ENCODE data around the gene ZDHHC7.

DNA sequence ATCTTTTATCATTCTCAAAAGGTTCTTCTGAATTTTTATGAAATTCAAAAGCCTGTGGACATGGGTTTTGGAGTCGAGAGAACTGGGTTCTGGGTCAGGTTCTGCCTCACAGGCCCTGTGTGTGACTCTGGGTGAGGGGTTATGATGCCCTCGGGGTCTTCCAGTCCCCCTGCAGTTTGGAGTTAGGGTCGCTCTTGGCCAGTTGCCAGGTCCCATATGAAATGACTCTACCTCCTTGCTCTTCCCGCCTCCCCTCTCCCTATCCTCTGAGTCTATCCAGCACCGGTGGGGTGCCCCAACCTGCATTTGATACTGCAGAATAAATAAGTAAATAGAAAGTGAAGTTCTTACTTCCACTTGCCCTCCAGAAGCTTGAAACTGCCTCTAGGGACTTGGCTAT, 54.1 kb downstream of the ZDHHC7 start:
- TF ChIP-seq ZNF837 (tag by site-specific recombination; IDR thresholded peaks at IDR 0.05), result no peak
- TF ChIP-seq ZNF416 (tag by site-specific recombination; IDR thresholded peaks at IDR 0.05), result no peak
- TF ChIP-seq GLIS1 (tag by site-specific recombination; IDR thresholded peaks at IDR 0.05), result no peak
- TF ChIP-seq ZNF423 (tag by site-specific recombination; IDR thresholded peaks at IDR 0.05), result no peak
- TF ChIP-seq, protein P1, sequence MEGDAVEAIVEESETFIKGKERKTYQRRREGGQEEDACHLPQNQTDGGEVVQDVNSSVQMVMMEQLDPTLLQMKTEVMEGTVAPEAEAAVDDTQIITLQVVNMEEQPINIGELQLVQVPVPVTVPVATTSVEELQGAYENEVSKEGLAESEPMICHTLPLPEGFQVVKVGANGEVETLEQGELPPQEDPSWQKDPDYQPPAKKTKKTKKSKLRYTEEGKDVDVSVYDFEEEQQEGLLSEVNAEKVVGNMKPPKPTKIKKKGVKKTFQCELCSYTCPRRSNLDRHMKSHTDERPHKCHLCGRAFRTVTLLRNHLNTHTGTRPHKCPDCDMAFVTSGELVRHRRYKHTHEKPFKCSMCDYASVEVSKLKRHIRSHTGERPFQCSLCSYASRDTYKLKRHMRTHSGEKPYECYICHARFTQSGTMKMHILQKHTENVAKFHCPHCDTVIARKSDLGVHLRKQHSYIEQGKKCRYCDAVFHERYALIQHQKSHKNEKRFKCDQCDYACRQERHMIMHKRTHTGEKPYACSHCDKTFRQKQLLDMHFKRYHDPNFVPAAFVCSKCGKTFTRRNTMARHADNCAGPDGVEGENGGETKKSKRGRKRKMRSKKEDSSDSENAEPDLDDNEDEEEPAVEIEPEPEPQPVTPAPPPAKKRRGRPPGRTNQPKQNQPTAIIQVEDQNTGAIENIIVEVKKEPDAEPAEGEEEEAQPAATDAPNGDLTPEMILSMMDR (tag by site-specific recombination; IDR thresholded peaks at IDR 0.05), result no peak

Data from HEK293 (cell line).